ENCODE measurements around the gene SLC4A5.

The SLC4A5 gene

GRCh38 chr2:74260495-74260894 lies 82.7 kb downstream of the SLC4A5 start (continued):
- TF ChIP-seq, protein P1, sequence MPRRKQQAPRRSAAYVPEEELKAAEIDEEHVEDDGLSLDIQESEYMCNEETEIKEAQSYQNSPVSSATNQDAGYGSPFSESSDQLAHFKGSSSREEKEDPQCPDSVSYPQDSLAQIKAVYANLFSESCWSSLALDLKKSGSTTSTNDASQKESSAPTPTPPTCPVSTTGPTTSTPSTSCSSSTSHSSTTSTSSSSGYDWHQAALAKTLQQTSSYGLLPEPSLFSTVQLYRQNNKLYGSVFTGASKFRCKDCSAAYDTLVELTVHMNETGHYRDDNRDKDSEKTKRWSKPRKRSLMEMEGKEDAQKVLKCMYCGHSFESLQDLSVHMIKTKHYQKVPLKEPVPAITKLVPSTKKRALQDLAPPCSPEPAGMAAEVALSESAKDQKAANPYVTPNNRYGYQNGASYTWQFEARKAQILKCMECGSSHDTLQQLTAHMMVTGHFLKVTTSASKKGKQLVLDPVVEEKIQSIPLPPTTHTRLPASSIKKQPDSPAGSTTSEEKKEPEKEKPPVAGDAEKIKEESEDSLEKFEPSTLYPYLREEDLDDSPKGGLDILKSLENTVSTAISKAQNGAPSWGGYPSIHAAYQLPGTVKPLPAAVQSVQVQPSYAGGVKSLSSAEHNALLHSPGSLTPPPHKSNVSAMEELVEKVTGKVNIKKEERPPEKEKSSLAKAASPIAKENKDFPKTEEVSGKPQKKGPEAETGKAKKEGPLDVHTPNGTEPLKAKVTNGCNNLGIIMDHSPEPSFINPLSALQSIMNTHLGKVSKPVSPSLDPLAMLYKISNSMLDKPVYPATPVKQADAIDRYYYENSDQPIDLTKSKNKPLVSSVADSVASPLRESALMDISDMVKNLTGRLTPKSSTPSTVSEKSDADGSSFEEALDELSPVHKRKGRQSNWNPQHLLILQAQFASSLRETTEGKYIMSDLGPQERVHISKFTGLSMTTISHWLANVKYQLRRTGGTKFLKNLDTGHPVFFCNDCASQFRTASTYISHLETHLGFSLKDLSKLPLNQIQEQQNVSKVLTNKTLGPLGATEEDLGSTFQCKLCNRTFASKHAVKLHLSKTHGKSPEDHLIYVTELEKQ (tag by site-specific recombination; IDR thresholded peaks at IDR 0.05; ENCODE audit: borderline replicate concordance), result no peak
- TF ChIP-seq YY1 (tag by site-specific recombination; IDR thresholded peaks at IDR 0.05) (no peak), ZNF530 (tag by site-specific recombination; IDR thresholded peaks at IDR 0.05; ENCODE audit: low read depth) (no peak)

GRCh38 chr2:74259733-74260132 lies 83.5 kb downstream of the SLC4A5 start:
- POLR2A ChIA-PET, result no interaction called here
- CTCF ChIA-PET, result interaction anchor here (1.7 to 2.0 kb wide), 2 partner anchors 9 to 10 kb away, joined by 5 to 8 read pairs; no protein-coding TSS in a partner anchor

GRCh38 chr2:74259191-74259590 lies 84.0 kb downstream of the SLC4A5 start:
- no peak overlapping the region for H3K4me3 ChIP-seq (ENCODE audit: low read depth, low read length)
- CTCF ChIA-PET, result interaction anchor here (2.0 kb wide), 1 partner anchor 9 kb away, joined by 8 read pairs; no protein-coding TSS in a partner anchor
- no peak overlapping the region for H3K27ac ChIP-seq (ENCODE audit: extremely low read depth, low read depth, low read length)
- no peaks in the 10 kb centered on the region for H3K4me1 ChIP-seq (ENCODE audit: control insufficient read depth, insufficient read depth, low read length)
- POLR2A ChIA-PET, result no interaction called here
- no peak for TF ChIP-seq ZNF350 (tag by site-specific recombination; IDR thresholded peaks at IDR 0.05)
- TF ChIP-seq GLIS1 (tag by site-specific recombination; IDR thresholded peaks at IDR 0.05), result peak; percentile 36; the same call in 1 of the 2 replicates
- no peak for TF ChIP-seq ZNF664 (tag by site-specific recombination; IDR thresholded peaks at IDR 0.05)
- no peak for TF ChIP-seq ZNF837 (tag by site-specific recombination; IDR thresholded peaks at IDR 0.05)
- no peak for TF ChIP-seq ZNF654 (tag by site-specific recombination; IDR thresholded peaks at IDR 0.05; ENCODE audit: low read depth)
- no peaks in the 10 kb centered on the region for H3K36me3 ChIP-seq (ENCODE audit: control insufficient read depth in 2 of 2, insufficient read depth in 1 of 2, low read length in 2 of 2)
- H3K9me3 ChIP-seq (ENCODE audit: control insufficient read depth, insufficient read depth, low read depth, low read length), result no peaks in the 10 kb centered on the region

More at GRCh38 chr2:74259733-74260132, 83.5 kb downstream of the SLC4A5 start:
- H3K4me1 ChIP-seq (ENCODE audit: control insufficient read depth, insufficient read depth, low read length), result no peaks in the 10 kb centered on the region
- no peak overlapping the region for H3K4me3 ChIP-seq (ENCODE audit: low read depth, low read length)
- TF ChIP-seq RBAK (tag by site-specific recombination; IDR thresholded peaks at IDR 0.05), result no peak
- no peak for TF ChIP-seq ZNF2 (tag by site-specific recombination; IDR thresholded peaks at IDR 0.05)
- no peak for TF ChIP-seq ZNF623 (tag by site-specific recombination; IDR thresholded peaks at IDR 0.05)
- TF ChIP-seq ZNF138 (tag by site-specific recombination; IDR thresholded peaks at IDR 0.05; ENCODE audit: borderline replicate concordance), result no peak
- no peak for TF ChIP-seq ZNF112 (tag by site-specific recombination; IDR thresholded peaks at IDR 0.05)
- TF ChIP-seq YY2 (tag by site-specific recombination; IDR thresholded peaks at IDR 0.05), result no peak
- no peak for TF ChIP-seq EGR2 (tag by site-specific recombination; IDR thresholded peaks at IDR 0.05; ENCODE audit: low read depth)
- no peak for TF ChIP-seq ZNF423 (tag by site-specific recombination; IDR thresholded peaks at IDR 0.05)
- no peaks in the 10 kb centered on the region for H3K9me3 ChIP-seq (ENCODE audit: control insufficient read depth, insufficient read depth, low read depth, low read length)
- no peak overlapping the region for H3K27ac ChIP-seq (ENCODE audit: extremely low read depth, low read depth, low read length)
- no peaks in the 10 kb centered on the region for H3K36me3 ChIP-seq (ENCODE audit: control insufficient read depth in 2 of 2, insufficient read depth in 1 of 2, low read length in 2 of 2)

GRCh38 chr2:74255660-74256213 lies 87.5 kb downstream of the SLC4A5 start:
- no peaks in the 10 kb centered on the region for H3K36me3 ChIP-seq (ENCODE audit: control insufficient read depth in 2 of 2, insufficient read depth in 1 of 2, low read length in 2 of 2)
- no peak overlapping the region for H3K4me3 ChIP-seq (ENCODE audit: low read depth, low read length)
- TF ChIP-seq GLI2 (tag by site-specific recombination; IDR thresholded peaks at IDR 0.05; ENCODE audit: borderline replicate concordance, low read depth), result no peak
- no peak for TF ChIP-seq ZNF274 (IDR thresholded peaks at IDR 0.05; ENCODE audit: low read length)
- TF ChIP-seq ZNF274 (tag by site-specific recombination; IDR thresholded peaks at IDR 0.05; ENCODE audit: borderline replicate concordance), result no peak
- TF ChIP-seq ZNF157 (tag by site-specific recombination; IDR thresholded peaks at IDR 0.05), result no peak
- TF ChIP-seq ZNF610 (tag by site-specific recombination; IDR thresholded peaks at IDR 0.05; ENCODE audit: borderline replicate concordance), result no peak
- no peak for TF ChIP-seq ZFHX2 (tag by site-specific recombination; conservative IDR thresholded peaks at IDR 0.05)
- ChIA-PET CTCF (no interaction called here), POLR2A (no interaction called here)
- H3K9me3 ChIP-seq (ENCODE audit: control insufficient read depth, insufficient read depth, low read depth, low read length), result no peaks in the 10 kb centered on the region
- H3K27ac ChIP-seq (ENCODE audit: extremely low read depth, low read depth, low read length), result no peak overlapping the region
- no peaks in the 10 kb centered on the region for H3K4me1 ChIP-seq (ENCODE audit: control insufficient read depth, insufficient read depth, low read length)

All from HEK293 (cell line).